ENCODE data around the gene MRPS25.

The MRPS25 gene

DNA sequence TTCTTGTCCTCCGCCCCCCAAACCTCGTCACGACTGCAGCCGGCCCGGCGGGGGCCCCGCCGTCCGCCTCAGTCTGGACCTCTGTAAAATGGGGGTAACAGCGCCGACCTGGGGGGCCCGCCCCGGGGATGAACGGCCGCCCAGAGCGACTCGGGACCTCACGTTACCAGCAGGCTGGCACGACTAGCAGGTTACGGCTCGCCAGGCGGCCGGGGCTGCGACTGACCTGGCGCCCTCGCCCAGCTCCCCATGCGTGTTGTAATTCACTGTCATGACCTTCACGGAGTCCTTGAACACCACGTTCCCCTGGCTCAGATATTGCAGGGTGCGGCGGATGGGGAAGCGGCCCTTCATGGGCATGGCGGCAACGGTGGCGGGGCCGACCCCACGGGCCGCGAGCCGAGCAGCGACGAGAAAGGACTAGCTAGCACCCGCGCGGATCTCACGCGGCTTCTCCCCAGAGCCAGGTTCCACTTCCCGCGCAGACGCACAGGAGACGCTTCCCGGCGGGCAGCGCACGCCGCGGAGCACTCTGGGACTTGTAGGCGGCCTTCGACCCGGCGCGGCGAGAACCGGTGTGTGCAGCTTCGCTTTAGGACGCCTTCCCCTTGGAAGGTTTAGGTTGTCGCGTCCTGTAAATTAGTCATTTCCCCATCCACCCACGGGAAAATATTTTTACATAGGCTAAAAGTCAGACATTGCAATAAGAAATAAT lies at the start of gene MRPS25:
Gene MRPS25, minus strand, starts transcription at position 481 of the 715 bp plus-strand sequence. Its CDS starts 121 bp downstream, at position 360.
- peak; percentile 89 for DNase-seq (ENCODE audit: low read depth)

DNA sequence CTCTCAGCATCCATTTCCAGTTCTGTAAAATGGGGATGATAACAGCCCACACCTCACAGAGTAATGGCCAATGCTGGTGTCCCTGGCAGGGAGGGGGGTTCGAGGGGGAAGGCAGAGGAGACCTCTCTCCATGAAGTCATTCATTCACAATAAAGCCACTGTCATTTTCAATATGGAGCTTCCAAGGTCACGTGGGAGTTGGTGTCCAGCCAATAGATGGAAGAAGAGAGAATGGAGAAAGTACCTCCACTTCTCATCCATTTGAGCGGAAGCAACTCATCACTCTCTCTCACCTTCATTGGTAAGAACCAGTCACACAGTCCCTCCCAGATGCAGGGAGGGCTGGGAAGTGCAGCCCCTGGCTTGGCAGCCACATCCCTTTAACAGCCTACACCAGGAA lies 48.8 kb upstream of the MRPS25 start:
- no peak for DNase-seq (ENCODE audit: low read depth)

DNA sequence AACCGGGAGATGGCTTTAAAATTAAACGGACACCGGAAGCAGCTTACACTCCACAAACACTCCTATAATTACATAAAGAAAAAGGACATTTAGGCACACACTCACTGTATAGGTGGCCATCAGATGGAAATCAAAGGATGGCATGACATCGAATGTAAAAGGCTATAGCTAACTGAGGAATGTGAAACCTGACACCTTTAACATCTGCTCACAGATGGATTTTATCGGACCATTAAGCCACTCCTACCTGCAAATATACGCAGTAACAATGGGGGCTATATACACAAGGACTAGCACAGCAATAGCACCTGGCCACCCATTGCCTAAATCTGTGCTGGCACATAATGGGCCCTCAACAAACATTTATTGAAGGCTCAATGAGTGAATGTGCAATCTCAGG lies 48.4 kb upstream of the MRPS25 start:
- DNase-seq (ENCODE audit: low read depth), result no peak

DNA sequence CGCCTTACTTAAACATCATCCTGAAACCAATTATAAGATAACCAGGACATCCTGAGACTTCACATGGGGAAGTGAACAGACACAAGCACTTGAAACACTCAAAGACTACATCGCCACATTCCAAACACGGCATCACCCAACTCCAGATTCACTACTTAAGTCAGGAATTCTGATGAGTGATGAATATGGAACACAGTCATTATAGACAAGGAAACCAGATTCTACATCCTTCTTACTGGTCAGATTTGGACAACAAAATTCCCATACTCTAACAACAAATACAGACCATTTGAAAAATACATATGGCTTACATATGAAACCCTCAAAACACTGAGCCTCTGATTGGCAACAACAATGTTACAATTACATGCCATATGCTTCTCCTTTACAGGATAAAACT lies 46.9 kb upstream of the MRPS25 start:
- DNase-seq (ENCODE audit: low read depth), result no peak

DNA sequence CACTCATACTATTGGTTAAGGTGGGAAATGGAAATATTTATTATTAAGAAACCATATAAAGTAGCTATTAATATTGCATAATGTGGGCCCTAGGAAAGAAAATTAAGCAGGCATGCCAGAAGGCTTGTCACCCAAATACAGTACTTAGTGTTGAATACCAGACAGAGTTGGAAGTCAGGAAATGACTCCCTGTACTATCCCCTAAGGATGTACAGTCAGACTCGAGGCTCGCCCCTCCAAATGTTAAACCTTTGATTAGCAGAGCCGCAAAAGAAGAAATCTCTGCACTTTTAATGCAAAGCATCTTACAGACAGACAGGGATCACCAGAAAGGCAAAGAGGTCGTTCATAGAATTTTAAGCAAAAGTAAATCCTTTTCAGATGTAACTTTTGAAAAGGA lies 45.1 kb upstream of the MRPS25 start:
- DNase-seq (ENCODE audit: low read depth), result no peak

DNA sequence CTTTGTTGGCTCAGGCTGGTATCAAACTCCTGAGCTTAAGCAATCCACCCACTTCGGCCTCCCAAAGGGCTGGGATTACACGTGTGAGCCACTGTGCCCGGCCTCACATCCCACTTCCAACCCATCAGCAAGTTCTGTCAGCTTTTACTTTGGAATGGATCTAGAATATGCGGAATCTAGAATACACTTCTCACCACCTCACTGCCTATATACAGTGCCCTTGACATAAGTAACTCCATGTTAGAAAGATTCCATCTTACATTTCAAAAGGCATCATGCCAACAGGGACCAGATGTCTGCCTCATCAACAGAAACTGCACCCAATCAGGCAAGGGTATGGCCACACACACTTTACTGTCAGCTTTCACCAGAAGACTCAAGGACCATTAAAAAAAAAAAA lies 43.8 kb upstream of the MRPS25 start:
- no peak for DNase-seq (ENCODE audit: low read depth)

DNA sequence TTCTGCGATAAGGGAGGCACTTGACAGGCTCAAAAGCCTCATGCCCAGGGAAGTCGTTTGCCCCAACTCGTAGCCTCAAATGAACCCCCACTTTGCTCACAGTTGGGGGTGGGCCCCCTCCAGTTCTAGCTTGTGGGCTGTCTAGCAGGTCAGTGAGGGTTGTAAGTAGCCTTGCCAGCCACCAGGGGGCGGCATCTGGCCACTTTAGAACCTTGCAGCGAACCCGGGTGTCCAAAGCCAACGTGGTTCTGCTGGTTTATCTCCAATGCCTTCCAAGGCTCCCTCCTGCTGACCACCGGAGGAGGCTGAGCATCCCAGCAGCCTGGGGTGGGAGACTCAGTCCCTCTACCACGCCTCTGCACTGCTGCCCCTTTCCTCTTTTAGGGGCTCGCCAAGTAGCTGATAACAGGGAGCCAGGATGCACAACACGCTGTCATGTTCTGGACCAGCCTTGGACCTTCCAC lies 43.0 kb upstream of the MRPS25 start:
- DNase-seq (ENCODE audit: low read depth), result peak; percentile 70

DNA sequence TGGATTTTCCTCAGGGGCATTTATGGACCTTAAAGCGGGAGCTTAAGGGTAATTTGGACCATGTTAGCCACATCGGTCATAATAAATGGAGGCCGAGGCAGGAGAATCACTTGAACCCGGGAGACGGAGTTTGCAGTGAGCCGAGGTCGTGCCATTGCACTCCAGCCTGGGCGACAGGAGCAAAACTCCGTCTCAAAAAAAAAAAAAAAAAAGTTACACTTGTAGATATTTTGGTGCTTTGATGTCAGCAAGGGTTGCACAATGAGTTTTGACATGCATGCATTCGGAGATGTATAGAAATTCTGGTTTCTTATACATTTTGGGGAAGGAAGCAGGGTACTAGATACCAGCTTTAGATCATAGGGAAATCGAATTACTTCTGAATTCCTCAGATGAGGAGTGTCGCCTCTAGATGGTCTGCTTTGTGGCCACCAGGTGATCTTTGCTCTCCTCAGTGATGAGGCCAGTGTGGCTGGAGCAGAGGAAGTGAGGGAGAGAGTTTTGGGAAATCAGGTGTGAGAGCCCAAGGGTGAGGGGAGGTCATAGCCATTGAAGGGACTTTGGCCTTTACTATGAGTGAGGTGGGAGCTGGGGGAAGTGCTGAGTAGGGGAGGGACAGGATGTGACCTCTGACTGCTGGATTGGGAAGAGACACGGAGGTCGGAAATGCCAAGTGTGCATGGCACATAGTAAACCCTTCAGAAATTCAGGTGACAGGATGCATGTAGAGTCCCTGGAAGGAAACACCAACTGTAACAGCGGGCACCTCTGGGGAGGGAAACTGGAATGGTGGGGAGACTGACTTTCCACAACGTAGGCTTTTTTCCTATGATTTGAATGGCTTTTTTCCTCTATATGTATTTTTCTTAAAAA lies 42.2 kb upstream of the MRPS25 start:
- DNase-seq (ENCODE audit: low read depth), result no peak

DNA sequence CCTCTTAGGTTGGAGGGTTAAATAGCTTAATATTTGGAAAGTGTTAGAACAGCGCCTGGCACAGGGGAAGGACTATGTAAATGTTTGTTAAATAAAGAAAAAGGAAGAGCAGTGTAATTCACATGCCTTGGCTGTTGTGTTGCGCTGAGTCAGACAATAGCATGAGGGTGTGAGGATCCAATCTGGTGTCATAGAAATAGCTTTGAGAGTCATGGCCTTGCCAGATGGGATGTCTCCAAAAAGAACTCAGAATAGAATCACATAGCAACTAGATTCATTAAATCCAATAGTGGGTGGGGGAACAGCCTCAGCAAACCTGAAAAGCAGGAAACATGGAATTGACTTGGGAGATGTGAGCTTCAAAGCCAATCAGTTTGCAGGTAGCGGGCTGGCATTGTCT lies 37.7 kb upstream of the MRPS25 start:
- no peak for DNase-seq (ENCODE audit: low read depth)

DNA sequence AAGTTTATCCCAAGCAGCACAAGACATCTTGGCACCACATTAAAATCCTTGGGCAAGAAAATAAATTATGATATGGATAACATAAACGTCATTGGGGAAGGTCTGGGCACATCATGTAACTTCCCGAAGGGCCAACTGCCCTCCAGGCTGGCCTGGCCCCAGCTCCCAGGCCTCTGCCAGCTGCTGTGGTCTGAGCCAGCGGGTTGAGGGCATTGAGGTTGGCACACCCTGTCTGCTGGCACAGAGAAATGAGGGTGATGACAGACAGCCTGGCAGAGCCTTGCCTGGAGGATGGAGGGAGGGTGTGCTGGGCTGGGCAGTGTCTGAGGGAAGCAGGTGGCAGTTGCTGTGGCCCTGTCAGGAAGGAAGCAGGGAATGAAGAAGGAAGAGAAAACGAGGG lies 37.1 kb upstream of the MRPS25 start:
- DNase-seq (ENCODE audit: low read depth), result no peak

DNA sequence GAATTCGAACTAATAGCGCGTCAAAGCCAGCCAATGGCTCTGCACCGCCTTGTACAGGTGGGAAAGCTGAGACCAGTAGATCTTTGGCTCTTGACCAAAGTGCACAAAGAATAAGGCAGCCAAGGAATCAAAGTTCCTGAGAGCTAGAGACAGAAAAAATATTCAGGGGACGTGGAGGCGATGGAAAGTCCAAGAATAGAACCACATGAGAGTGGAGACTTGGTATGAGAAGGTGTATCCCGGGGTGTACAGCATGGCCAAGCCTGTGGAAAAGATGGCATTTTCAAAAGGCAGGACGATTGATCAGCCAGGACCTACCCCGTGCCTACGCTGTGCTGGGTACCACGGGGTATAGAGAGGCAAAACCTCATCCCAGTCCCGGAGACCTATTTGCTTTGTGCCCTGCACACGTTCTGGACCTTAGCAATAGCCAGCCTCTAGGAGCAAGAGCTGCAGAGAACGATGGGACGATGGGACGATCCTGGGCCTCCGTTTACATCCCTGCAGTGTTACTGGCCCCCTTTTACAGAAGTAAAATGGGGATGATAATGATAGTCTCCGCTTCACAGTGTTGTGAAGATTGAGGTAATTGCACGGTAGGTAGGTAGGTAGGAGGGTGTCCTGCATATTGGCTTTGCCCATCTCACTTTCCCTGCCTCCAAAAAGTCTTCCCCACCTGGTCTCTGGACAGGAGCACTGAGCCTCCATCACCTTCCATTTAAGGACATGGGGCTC lies 34.4 kb upstream of the MRPS25 start:
- DNase-seq (ENCODE audit: low read depth), result no peak

DNA sequence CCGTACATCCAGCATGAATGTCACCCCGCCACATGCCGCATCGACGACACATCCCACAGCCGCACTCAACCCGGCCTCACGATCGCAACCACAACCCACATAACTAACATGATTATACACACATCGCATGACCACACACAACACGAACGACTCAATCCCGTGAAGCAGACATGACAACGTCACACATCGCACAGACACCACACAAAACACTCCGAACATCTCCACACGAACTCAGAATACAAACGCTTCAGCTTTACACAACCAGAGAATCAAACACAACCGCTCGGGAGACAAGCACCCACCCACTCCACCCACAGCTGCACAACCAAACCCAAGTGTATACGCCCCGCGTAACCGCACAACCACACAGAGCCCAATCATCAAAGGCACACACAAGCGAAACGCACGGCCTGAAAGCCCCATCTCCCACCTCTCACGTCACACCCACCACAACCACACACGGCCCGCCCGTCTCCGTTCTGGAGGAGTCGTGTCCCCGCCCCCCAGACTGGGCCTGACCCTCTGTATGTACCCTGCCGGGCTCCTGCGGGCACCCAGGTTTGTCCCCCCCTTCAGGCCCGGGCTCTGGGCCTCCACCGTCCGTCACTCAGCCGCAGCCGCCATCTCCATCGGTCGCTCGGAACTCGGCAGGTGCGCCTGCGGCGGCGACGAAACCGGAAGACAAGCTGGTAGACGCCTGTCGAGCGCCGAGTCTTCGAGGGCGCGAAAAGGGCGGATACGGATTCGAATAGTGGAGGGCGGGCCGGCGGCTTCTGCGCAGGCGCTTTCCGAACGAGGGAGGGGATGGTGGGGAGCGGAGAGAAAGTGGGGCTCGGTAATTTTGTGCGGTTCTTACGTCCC lies 33.6 kb upstream of the MRPS25 start, which contains the start of gene RBSN:
Gene RBSN, minus strand, starts transcription at position 646 of the 861 bp plus-strand sequence. CDS start 3,028 bp downstream, outside the sequence.
- DNase-seq (ENCODE audit: low read depth), result peak; percentile 95

DNA sequence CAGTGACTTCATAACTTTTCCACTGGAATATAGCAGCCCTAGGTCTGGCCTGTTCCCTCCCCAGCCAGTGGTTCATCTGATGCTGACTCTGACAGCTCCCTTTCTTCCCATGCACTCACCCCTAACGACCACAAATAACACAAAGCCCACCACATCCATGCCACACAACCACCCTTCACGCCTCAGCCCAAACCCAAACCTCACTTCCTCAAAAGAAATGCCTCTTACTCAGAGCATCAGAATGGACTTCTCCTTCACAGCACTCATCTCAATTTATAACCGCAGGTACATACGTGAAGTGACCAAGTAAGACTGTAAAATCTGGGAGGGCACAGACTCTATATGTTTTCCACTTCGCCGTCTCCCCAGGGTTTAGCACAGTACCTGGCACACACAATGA lies 32.8 kb upstream of the MRPS25 start:
- DNase-seq (ENCODE audit: low read depth), result peak; percentile 36

DNA sequence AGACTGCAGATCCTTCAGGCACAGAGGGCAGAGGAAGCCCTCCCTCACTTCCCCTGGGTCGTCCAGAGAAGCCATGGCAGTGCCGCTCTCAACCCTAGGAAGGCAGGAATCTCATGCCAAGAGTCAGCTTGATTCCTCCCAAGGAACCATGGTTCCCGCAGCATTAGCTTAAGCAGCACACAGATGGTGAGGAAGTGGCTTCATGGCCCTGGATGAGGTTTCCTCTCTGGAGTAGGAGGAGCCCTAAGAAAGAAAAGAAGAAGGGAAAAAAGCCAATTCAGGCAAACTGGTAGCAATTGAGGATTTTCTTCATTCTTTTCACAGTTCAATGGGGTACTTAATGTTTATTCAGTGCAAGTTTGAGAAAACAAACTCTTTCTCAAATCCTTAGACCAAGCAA lies 30.9 kb upstream of the MRPS25 start:
- DNase-seq (ENCODE audit: low read depth), result no peak

DNA sequence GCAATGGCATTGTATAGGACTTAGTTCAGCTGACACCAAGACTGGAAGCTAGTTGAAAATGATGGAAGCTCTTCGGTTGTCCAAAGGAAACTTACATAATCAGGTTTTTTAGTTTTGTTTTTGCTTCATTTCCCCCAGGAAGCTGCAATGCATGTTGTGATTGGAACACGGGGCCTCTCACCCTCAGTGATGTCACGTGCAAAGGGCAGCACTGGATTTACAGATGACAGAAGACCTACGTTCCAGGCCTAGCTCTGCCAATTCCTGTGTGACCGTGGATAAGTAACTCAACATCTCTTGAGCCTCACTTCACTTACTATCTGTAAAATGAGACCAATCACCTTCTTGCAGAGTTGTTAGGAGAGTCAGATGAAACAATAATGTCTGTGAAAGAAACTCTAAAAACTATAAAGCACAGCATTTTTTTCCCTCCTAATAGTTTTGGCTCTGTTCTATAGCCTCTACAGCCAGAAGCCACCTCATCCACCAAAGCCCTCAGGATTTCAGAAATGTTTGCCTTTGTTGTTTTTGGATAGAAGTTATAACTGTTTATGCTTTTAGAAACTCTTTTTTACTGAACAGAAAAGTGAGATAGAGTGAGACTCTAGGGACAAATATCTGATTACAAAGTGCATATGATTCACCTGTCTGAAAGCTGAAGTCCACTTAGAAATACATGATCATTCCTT lies 29.2 kb upstream of the MRPS25 start:
- no peak for DNase-seq (ENCODE audit: low read depth)

DNA sequence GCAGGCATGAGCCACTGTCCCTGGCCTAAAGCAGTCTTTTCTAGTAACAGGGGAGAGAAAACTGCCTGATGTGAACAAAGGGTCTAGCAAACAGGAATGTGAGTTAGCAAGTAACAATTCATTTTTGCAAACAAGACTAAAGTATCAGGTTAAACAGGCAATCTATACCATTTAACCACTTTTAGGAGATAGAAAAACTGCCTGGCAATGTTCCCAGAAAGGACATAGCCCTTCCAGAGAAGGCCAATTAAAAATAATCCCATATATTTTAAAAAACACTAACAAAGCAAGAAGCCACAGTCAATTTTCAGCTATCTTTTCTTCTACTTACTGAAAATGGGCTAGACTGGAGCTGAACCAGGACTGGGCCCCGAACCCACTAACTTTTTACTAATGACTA lies 27.6 kb upstream of the MRPS25 start:
- DNase-seq (ENCODE audit: low read depth), result no peak

DNA sequence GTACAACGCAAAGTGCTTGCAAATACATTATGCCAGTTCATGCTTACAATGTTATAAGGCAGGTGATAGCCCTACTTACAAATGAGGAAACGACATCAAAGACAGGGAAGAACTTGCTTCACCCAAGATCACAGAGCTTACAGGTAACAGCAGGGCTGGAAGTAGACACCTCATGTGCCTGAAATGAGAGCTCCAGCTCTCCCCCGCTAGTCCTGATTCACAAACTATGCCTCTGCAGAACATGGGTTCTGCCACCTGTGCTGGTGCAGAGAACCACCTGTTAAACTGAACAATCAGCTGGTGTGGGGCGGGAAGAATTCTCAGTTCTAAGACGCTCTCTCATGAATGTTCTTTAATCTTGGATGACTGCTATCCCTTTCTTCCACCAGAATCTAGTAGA lies 26.5 kb upstream of the MRPS25 start:
- DNase-seq (ENCODE audit: low read depth), result no peak

DNA sequence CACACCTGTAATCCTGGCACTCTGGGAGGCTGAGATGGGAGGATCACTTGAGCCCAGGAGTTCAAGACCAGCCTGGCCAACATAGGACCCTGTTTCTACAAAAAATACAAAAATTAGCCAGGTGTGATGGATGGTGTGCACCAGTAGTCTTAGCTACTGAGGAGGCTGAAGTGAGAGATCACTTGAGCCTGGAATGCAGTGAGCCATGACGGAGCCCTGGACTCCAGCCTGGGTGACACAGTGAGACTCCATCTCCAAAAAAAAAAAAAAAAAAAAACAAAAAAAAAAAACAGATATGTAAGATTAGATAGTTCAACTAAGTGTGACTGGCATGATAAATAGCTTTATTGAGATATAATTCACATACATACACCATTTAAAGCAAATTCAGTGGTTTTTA lies 24.1 kb upstream of the MRPS25 start:
- DNase-seq (ENCODE audit: low read depth), result no peak

DNA sequence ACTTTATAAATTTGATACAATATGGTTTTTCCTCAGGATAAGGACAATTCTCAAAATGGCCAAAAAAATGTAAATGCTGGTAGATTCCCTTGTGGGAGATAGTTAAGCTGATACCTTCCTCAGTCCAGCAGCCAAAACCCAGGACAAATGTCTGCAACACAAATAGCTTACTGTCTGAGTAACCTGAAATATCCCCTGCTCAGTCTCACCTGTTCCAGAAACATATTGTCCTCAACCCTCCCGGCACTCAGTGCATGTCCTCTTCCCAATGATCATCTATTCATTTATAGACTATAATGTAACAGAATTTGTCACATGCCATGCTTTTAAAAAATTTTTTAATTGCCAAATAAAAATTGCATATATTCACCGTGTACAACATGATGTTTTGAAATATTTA lies 21.6 kb upstream of the MRPS25 start:
- no peak for DNase-seq (ENCODE audit: low read depth)

DNA sequence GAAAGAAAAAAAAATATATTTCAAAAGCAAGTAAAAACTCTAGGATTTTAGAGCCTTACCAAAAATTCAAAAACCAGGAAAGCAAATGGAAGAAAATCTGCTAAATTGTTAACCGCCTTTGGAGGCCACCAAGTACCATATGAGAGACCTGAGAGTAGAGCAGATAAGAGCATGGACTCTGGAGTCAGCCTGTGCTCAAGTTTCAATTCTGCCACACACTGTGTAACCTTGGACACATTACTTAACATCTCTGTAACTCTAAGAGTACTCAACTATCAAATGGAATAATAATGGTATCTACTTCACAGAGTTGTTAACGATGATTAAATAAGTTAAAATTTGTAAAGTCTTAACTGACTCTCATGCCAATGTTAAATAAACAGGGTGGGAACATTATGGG lies 21.1 kb upstream of the MRPS25 start:
- no peak for DNase-seq (ENCODE audit: low read depth)

DNA sequence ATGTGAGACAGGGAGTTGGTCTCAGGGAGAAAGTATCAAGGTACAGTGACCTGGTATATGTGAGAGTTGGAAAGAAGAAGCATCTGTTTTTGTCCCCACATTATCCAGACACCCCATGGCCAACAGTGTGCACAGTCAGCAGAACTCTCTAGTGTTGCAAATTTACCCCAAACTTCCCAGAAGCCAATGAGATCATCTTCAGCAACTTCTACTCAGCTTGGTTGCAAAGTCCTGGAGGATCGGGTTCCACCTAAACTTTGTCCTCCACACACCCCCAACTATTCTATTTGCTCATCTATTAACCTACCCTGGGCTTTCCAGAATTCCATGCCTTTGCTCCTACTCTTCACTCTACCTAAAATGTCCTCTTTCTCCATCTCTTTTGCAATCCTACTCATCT lies 18.1 kb upstream of the MRPS25 start:
- no peak for DNase-seq (ENCODE audit: low read depth)
